ENCODE measurements around the gene POM121L2. TPM values are rescaled to one million over a fixed set of nuclear protein-coding genes. Genes with fewer than 3 reads are reported as not detected.
"Not testable (repeated sequence)": the region's sequence is repeated elsewhere in the genome, so short reads cannot be mapped to it uniquely, and the experiment has no call there.

POM121L2 gene
- total RNA-seq, 1 donor: not detected

- not testable (repeated sequence) for DNase-seq (ENCODE audit: low read depth in 2 of 3, low spot score in 2 of 3)
Observed at GRCh38 chr6:27267003-27267402, 45.1 kb downstream of the POM121L2 start.

GRCh38 chr6:27263886-27264285 lies 48.2 kb downstream of the POM121L2 start:
- DNase-seq (ENCODE audit: low read depth in 2 of 3, low spot score in 2 of 3): no peak

- no peak for DNase-seq (ENCODE audit: low read depth in 2 of 3, low spot score in 2 of 3)
Observed at GRCh38 chr6:27260836-27261375, 51.2 kb downstream of the POM121L2 start.

GRCh38 chr6:27260369-27260768 lies 51.7 kb downstream of the POM121L2 start:
- DNase-seq (ENCODE audit: low read depth in 2 of 3, low spot score in 2 of 3): no peak

Other genes starting within 250 kb of the POM121L2 start
- not detected for gene PRSS16, start 64.6 kb downstream of the POM121L2 start, total RNA-seq
- gene ZNF391, start 76.5 kb upstream of the POM121L2 start, total RNA-seq: 1.9 TPM
- gene ZNF184, start 160.8 kb upstream of the POM121L2 start, total RNA-seq: 6.7 TPM

All from hematopoietic multipotent progenitor cell (in vitro differentiated cells).